GM21515 (cell line): ENCODE measurements around the gene TENM4.

Experiments
- ATAC-seq: cut with Tn5 transposase; IDR thresholded peaks from one replicate; pipeline ENCODE4 v1.9.1; 2021; ENCODE audit not compliant: unreplicated experiment

Gene TENM4

DNA sequence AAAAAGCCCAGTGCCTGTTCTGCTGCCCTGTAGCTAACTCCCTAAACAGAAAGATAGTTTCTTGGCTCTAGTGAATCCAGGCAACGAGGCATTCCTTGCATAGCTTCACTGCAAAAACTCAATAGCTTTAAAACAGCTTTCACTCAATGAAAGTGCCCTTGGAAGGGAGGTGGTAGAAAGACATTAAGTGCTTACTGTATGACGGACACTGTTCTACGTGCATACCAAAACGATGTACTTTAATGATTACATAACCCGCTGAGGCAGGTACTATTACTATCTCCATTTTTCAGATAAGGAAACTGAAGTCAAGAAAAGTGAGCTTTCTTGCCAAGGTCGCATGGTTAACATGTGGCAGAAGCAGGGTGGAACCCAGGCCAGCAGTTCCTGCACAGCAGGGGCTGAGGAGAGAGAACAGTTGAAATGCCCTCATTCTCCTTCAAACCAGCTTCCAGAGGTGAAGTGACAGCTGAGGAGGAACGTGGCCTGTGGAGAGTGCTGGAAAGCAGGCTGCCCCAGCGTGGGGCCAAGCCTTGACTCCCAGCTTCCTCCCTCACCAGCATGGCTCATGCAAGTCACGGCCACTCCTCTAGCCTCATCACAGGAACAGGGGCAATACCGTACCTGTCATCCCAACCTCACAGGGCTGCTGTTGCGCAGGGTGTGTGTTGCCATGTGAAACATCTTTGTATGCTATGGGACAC, 638.6 kb downstream of the TENM4 start:
- ATAC-seq: no peak

DNA sequence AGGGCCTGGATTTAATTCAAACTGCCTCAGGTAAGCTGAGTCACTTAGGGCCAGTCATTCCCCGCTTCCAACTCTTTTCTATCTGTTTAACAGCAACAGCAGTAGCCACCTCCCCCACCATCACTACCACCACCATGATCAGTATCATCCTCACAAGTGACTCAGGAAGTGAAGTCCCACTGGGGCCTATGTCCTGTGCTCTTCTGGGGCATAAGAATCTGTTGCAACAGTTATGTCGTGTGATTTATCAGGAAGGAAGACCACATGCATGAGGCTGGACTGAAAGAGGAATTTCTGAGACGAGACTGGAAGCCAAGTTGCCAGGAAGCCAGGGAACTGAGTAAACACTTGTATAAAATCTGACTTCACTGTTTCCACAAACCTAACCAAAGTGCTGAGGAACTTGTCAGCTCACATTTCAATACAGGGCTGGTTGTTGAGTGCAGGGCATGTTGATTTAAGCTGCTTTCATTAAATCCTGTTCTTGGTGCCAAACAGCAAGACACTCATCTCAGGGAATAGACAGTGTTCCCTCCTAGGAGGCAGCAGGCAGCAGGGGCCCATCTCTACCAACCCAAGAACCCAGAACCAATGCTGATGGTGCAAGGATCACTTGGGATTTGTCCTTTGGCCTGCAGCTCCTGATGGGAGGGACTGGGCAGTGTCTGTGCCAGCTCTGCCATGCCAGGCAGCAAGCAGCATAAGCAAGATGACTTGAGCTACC, 639.5 kb downstream of the TENM4 start:
- no peak for ATAC-seq

DNA sequence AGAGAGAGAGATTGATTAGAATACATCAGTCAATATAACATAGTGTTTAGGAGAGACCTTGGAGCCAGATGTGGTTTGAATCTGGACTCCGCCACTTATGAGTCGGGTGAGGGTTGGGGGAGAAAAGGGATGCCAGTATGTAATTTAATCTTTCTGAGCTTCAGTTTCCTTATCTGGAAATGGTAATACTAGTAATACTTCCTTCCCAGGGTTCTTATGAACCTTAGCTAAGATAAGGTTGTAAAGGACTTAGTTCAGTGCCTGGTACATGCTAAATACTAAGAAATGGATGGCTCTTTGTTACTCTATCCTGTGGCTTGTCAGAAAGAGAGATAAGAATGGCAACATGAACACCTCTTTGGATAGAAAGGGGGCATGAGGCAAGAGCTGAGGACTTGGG, 640.1 kb downstream of the TENM4 start:
- no peak for ATAC-seq

DNA sequence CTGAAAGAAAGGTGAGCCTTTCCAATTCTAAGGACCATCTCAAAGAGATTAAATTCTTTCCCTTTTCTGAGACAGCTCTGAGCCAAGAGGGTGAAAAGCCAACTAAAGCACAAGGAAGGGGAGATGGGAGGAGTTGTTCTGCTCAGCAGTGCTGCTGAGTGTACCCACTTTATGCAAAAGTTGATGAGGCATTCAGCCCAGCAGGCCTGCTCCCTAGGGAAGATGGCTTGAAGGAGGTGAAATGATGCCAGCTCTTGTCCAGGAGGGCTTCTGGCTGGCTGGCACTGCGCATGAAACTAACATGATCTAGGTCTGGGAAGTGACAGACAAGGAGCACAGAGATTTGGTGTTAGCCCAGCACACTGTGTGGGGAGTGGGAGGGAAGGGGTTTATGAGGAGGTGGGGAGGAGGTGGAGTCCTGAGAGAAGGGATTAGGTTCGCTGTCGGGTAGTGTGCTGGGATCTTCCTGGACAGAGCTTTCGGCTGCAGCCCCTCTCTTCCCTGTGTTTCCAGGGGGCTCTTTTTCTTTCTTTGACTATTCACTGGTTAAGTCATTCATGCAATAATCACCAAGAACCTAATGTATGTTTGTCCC, 640.6 kb downstream of the TENM4 start:
- no peak for ATAC-seq

DNA sequence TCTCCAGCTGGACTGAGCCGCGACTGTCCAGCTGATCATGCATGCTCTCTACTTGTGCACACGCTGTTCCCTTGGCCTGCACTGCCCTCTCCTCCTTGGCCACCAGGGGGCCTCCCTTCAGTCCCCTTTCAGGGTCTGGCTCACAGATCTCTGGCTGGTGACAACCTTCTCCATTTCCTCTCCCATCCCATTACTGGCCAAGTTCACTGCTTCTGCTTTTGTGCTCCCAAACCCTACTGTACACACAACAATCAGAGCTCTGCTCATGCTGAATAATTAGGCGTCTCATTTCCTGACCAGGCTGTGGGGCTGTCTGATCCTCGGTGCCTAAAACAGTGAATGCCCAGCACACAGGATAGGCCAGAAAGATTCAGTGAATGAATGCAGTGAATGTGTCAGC, 642.2 kb downstream of the TENM4 start:
- peak; percentile 94 for ATAC-seq

DNA sequence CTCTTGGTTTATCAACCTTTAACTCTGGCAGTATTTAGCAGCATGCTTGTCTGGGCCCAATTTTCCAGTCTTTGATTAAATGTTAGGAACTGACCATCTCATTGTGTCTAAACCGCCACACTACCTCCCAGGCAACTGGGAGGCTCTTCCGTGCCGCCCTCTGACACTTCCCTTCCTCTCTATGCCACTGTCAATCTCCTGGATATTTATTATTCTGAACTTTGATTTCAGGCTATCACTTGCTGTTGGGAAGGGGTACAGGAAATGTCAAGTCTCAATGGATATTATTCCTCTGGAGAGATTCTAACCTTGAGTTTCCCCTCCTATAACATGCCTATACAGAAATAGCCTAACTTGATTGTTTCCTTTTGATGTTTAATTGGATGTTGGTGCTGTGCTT, 643.3 kb downstream of the TENM4 start:
- ATAC-seq: no peak

DNA sequence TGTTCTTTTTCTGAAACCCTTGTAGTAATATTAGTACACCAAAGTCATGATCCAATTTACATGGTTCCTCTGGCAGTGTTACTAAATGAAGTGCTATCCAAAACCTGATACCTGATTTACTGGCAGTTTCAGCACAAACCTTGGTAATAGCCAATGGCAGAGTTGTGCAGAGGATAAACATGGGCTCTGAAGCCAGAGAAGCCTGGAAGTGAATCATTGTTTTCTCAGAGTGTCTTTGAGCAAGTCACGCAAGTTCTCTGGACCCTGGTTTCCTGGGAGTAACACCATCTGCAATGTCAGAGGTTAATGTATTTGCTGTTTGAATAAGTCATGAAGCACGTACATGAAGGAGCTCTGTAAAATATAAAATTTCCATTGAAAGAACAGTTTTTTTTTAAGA, 643.9 kb downstream of the TENM4 start:
- no peak for ATAC-seq

DNA sequence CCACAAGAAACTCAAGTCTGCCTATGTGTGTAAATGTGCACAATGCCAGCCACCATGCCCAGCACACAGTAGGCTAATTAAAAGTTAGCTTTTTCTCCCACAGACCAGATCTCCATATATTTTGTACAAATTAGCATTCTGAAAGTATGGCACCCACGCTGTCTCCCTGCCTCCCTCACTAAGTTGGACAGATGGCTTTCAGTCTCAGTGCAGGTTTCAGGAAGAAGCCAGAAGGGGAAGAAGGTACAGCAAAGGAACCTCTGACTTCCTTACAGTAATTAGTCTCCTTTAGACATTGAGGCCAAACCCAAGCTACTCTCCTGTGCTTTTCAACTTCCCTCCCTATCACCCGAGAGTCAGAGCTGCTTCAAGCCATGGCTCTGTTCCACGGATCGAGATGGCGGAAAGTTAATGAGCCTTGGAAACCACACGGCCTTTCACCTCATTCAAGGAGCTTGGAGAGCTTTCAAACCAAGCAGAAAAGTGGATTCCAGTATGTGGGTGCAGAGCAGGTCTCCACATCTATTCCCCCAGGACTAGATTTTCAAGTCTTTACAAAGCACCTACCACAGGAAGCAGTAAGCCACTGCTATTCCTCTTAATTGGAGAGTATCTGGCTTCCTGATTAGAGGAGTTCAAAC, 645.1 kb downstream of the TENM4 start:
- no peak for ATAC-seq

DNA sequence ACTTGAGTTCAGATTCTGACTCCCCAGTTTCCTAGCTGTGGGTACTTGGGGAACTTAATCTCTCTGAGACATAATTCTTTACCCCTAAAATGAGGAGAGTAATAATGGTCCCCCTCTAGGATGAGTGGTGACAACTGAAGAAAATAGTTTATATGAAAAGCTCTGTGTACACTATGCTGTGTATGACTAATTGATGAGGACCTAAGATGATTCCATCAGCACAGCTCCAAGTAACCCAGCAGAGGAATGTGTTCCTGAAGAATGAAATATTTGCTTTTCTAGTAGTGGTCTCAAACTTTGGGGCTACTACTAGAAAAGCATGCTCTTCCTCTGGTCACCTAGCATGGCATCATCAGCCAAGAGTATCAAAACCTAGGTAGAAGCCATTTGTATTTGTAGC, 648.9 kb downstream of the TENM4 start:
- ATAC-seq: no peak

DNA sequence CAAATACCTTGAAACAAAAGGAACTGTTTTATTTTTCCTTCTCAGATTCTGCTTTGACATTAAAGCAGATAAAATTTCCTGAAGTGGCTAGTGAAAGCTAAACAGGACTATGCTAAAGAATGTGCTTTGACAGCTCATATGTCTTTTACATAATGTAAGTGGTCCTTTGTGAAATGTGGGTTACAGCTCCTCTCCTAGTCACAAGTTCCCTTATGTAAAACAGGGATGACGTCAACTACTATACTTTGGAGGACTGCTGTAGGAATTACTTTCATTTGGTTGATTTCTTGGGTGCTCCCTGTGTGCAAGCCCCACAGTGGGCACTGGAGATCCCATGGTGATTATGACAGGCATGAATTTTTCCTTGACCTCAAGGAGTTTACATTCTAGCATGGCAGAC, 649.6 kb downstream of the TENM4 start:
- ATAC-seq: no peak

DNA sequence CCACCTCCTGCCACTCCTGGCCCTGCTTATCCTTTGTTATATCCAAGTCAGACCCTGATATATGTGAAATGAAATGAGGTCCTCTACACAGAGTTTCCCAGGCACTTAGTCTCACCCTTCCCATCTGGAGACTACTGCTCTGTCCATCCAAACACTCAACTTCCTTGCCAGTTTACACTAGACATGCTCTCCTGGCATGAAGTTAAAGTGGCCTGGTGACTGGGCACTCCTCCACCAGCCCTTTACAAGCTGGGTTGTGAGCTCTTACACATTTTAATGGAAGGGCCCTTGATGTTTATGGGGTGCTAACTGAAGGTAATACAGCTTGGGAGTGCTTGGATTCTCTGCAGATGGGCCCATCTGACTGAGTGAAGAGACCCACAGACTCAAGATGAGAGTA, 650.0 kb downstream of the TENM4 start:
- ATAC-seq: no peak

DNA sequence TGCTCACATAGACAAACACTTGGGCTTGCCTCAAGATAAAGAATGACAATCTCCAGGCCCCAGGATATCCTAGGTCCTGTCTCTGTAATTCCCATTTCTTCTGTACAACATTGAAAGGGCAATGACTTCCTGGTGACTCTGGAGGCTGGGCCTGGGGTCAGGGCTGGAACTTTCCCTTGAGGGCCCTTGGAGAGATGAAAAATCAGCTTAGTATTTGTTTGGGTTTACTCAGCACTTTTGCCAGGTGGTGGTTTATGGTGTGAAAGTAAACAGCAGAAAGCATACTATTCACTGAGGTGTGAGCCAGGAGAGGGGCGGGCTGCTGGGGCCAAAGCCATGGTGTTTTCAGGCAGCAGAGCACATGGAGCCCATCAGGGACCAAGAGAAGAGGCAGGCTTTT, 651.5 kb downstream of the TENM4 start:
- no peak for ATAC-seq

DNA sequence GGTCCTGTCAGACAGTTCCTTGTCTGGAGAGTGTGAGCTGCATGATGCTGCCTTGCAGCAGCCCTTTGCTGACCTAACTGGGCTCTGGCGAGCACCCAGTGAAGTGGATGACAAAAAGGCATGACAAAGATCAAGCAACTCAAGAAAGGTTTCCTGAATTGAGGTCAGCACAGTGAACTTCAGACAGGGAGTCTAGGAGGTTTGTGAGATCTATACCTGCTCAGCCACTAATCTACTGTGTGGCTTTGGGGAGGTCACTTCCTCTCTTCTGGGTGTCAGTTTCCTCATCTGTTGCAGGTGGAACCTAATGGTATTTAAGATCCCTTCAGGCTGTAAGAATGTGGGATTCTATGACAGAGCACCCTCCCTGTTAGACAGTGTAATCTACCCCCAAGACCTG, 652.3 kb downstream of the TENM4 start:
- no peak for ATAC-seq

DNA sequence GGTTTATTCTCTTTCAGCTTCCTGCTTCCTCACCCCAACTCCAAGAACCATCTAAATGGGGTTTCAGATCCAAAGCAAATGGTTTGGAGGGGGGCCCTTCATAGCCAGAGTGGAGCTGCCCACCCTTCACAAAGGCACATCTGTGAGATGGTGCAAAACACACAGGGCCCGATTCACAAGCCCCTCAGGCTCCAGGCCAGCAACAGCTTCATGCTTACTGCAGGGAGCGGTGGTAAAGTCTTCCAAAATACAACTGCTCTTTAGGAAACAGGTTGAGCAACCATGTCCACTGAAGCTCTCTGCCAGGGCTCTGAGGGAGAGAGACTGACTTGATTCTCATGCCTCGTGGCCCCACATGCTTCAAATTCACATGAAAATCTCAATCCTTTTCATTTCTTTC, 653.1 kb downstream of the TENM4 start:
- ATAC-seq: no peak

DNA sequence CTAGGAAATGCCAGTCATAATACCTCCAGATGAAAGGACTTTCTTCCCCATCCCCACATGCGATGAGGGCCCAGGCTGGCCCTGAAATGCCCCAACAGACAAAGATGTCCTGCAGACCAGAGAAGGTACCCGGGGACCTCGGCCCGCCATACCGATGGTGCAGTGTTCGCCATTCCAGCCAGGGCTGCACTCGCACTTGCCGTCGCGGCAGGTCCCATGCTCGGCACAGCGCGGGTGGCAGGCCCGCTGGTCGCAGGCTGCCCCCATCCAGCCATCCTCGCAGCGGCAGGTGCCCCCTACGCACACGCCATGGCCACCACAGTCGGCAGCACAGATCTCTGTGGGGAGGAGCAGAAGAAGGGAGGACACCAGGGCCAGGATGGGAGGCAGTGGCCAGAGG, 654.1 kb downstream of the TENM4 start:
- no peak for ATAC-seq

DNA sequence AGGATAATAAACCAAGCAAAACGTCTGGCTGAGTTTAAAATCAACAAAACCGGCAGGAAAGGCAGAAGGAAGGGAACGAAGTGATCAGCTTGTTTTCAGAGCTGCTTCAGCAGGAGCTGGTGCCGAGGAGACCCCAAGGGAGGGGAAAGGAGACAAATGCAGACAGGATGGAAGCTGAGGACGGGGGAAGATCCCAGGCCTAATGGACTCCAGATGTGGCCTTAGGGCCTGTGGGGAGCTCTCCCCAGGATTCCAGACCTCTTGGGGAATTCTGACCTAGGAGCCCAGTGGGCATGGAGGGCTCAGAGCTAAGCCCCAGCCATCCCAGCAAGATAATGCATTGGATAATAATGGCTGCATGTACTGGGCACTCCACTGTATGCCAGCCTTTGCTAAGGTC, 654.7 kb downstream of the TENM4 start:
- no peak for ATAC-seq

DNA sequence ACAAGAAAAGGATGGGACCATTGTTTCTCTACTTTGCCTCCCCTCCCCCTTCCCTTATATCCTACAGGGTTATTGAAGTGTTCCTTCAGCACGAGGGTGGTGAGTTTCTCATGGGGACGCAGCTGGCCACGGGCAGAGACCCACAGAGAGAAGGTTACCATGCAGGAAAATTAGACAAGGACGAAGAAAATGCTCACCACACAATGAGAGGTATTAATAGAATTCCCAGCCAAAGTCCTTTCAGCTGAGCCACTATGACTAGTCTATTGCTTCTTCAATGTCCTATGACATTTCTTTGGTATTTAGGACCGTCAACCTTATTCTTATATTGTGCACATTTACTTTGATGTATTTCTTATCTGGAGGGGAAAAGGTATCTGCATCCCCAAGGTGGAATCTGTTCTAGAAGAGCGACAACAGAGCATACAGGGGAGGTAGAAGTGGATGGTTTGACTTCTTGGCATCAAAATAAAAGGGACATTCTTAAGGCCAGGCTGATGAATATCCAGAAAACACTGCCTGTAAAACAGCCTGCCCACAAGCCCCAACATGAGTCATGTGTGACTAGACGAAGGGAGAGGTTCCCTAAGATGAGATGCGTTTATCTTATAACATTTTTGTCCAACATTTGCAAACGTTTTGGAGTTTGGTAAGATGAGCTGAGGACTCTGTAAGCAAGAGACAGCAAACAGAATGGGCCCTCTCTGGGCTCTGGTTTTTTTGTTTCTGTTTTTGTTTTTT, 656.3 kb downstream of the TENM4 start:
- no peak for ATAC-seq

DNA sequence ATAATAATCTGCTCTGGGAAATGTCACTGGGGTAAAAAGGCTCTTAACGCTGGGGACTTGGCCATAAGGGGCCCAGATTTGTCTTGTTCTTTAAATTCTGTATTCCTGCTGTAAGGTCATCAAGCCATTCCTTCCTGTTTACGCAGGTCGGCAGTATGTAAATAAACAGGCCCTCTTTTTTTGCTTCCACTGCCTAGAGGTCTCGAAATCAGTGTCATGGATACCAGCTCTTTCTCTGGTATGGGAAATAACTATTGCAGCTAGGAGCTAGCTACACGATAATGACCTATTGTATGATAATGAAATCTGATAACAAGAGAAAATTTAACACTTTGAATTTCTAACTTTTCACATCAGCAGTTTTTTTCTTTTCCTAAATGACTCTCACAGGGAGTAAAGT, 657.0 kb downstream of the TENM4 start:
- ATAC-seq: no peak

DNA sequence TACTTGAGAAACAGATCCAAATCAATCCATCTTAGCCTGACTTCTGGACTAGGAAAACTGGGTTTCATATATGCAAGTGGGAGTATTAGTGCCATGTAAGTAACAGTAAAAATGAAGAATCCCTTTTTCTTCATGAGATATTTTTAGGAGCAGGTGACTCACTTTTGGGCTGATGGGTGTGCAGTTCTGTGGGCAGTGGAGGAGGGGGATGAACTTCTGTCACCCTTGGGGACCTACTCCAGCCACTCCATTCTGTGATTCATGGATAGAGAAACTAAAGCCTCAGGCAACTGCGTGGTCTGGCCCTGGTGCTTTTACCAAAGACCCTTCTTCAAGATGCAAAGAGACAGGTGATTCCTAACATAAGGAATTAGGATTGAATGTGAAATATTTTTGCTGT, 657.5 kb downstream of the TENM4 start:
- no peak for ATAC-seq

DNA sequence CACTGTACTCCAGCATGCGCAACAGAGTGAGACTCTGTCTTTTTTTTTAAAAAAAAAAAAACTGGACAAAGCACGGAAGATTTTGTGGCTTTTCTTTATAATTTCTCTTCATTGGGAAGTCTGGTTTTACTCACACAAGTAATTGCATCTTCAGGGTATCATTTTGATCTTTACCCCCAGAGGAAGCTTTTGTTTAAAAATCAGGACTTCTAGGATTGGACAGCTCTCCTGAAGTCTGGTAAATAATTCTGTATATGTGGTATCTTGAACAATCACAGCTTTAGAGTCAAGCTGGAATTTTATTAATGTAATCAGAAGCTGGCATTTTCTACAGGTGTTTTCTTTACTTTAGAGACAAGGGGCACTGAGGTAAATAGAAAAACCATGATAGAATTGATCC, 658.1 kb downstream of the TENM4 start:
- ATAC-seq: no peak

DNA sequence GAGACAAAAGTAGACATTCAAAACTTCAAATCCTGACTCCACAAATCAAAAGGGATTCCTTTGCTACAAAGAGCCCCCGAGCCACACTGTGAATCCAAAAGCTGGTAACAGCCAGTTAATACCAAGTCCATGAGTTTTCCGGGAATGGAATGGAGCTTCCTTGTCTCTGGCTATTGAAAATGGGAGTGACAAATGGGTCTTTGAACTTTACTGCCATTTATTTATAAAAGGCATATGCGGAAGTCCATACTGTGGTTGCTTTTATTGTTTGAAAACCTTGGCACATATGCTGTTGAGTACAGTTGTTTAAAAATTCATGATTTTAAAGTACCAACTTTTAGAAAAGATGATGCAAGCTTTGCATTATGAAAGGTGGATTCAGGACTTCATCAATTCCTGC, 659.9 kb downstream of the TENM4 start:
- ATAC-seq: no peak
